WTC11 (cell line): Measurements from ENCODE around the gene OS9. TPM values are rescaled to one million over a fixed set of nuclear protein-coding genes. Genes with fewer than 3 reads are reported as not detected.

Experiments used
- ATAC-seq: fragments of 200-7000 bp; cut with Tn5 transposase; 2 replicates; pipeline ENCODE4 v1.10.0; 2021; ENCODE audit warnings: mild to moderate bottlenecking, moderate library complexity
- CTCF ChIA-PET: fragments of 300-600 bp; sonication (Branson Sonifier 250); formaldehyde crosslinking; loops from one replicate; lab custom pipeline; 2021; ENCODE audit warnings: antibody characterized with exemption; lab: Charles Lee
- POLR2A ChIA-PET: fragments of 350-600 bp; sonication (Branson Sonifier 250); formaldehyde crosslinking; loops from one replicate; lab custom pipeline; 2021; ENCODE audit warnings: antibody characterized with exemption; lab: Charles Lee
- DNase-seq: peaks from one replicate; pipeline ENCODE4 v3.0.0; 2021; ENCODE audit warnings: low spot score
- H3K27ac Mint-ChIP-seq: 2 replicates; pipeline ENCODE4 v1.8.0; 2021; ENCODE audit warnings: mixed read lengths
- H3K27me3 Mint-ChIP-seq: 2 replicates; pipeline ENCODE4 v1.8.0; 2021; ENCODE audit warnings: low read depth, mild to moderate bottlenecking, moderate library complexity, mixed read lengths
- H3K36me3 Mint-ChIP-seq: 2 replicates; pipeline ENCODE4 v1.8.0; 2021; ENCODE audit warnings: mixed read lengths
- H3K4me1 Mint-ChIP-seq: 2 replicates; pipeline ENCODE4 v1.8.0; 2022; ENCODE audit warnings: mixed read lengths
- H3K4me3 Mint-ChIP-seq: 2 replicates; pipeline ENCODE4 v1.8.0; 2021; ENCODE audit warnings: mild to moderate bottlenecking, moderate library complexity, mixed read lengths
- H3K9me3 Mint-ChIP-seq: 2 replicates; pipeline ENCODE4 v1.8.0; 2021; ENCODE audit warnings: mixed read lengths
- EMX1 ChIP-seq: fragments of 250-450 bp; sonication (Bioruptor Pico); IDR thresholded peaks from 2 replicates; pipeline ENCODE4 v1.8.0; 2021; ENCODE audit warnings: mild to moderate bottlenecking
- FOXJ3 ChIP-seq: sonication (generic); formaldehyde crosslinking; IDR thresholded peaks from 2 replicates; pipeline ENCODE4 v1.9.0; 2021; ENCODE audit warnings: missing genetic modification reagents, mild to moderate bottlenecking, borderline replicate concordance
- FOXP1 ChIP-seq: sonication (generic); formaldehyde crosslinking; IDR thresholded peaks from 2 replicates; pipeline ENCODE4 v1.8.0; 2022; ENCODE audit warnings: missing genetic modification reagents, mild to moderate bottlenecking, moderate library complexity, borderline replicate concordance
- HMGA2 ChIP-seq: fragments of 250-450 bp; sonication (Bioruptor Pico); IDR thresholded peaks from 2 replicates; pipeline ENCODE4 v1.4.0; 2021; ENCODE audit warnings: mild to moderate bottlenecking, moderate library complexity
- KAT7 ChIP-seq: sonication (generic); formaldehyde crosslinking; IDR thresholded peaks from 2 replicates; pipeline ENCODE4 v1.8.1; 2023; ENCODE audit warnings: missing genetic modification reagents, mild to moderate bottlenecking, borderline replicate concordance
- MXD4 ChIP-seq: fragments of 250-450 bp; sonication (Bioruptor Pico); IDR thresholded peaks from 2 replicates; pipeline ENCODE4 v1.8.0; 2021; ENCODE audit warnings: mild to moderate bottlenecking, moderate library complexity, borderline replicate concordance
- NR2C2 ChIP-seq: sonication (generic); formaldehyde crosslinking; IDR thresholded peaks from 2 replicates; pipeline ENCODE4 v1.8.0; 2022; ENCODE audit warnings: mild to moderate bottlenecking, missing genetic modification reagents
- OVOL2 ChIP-seq: fragments of 250-450 bp; sonication (Bioruptor Pico); IDR thresholded peaks from 2 replicates; pipeline ENCODE4 v1.9.0; 2021; ENCODE audit warnings: mild to moderate bottlenecking, borderline replicate concordance
- SMAD3 ChIP-seq: sonication (generic); formaldehyde crosslinking; IDR thresholded peaks from 2 replicates; pipeline ENCODE4 v1.8.0; 2022; ENCODE audit warnings: missing genetic modification reagents, mild to moderate bottlenecking, borderline replicate concordance
- TP53 ChIP-seq: sonication (generic); formaldehyde crosslinking; IDR thresholded peaks from 2 replicates; pipeline ENCODE4 v1.8.1; 2023; ENCODE audit warnings: mild to moderate bottlenecking, missing genetic modification reagents
- ZNF423 ChIP-seq: fragments of 250-450 bp; sonication (Bioruptor Pico); IDR thresholded peaks from 2 replicates; pipeline ENCODE4 v2.1.2; 2022; ENCODE audit warnings: mild to moderate bottlenecking, moderate library complexity
- total RNA-seq: library from RNA; stranded (reverse); gene quantifications from 3 replicates; pipeline ENCODE4 v1.2.3, GENCODE V29; 2021
- TF ChIP-seq, protein P1 (sequence below): sonication (generic); formaldehyde crosslinking; IDR thresholded peaks from 2 replicates; pipeline ENCODE4 v1.8.1; 2022; ENCODE audit warnings: low read depth, missing genetic modification reagents, borderline replicate concordance
- TF ChIP-seq, protein P2 (sequence below): fragments of 200-600 bp; IDR thresholded peaks from 2 replicates; pipeline ENCODE4 v1.8.0; 2022; ENCODE audit warnings: antibody characterized with exemption
- TF ChIP-seq, protein P3 (sequence below): sonication (generic); formaldehyde crosslinking; IDR thresholded peaks from 2 replicates; pipeline ENCODE4 v1.8.1; 2022; ENCODE audit warnings: mild to moderate bottlenecking, missing genetic modification reagents, moderate library complexity, borderline replicate concordance
- TF ChIP-seq, protein P4 (sequence below): sonication (generic); formaldehyde crosslinking; IDR thresholded peaks from 2 replicates; pipeline ENCODE4 v1.8.1; 2022; ENCODE audit warnings: low read depth, mild to moderate bottlenecking, moderate library complexity, missing genetic modification reagents, borderline replicate concordance
- TF ChIP-seq, protein P5 (sequence below): sonication (generic); formaldehyde crosslinking; IDR thresholded peaks from 2 replicates; pipeline ENCODE4 v1.8.1; 2023; ENCODE audit warnings: mild to moderate bottlenecking, moderate library complexity, missing genetic modification reagents
- TF ChIP-seq, protein P6 (sequence below): fragments of 250-450 bp; sonication (Bioruptor Pico); IDR thresholded peaks from 2 replicates; pipeline ENCODE4 v1.8.0; 2021; ENCODE audit warnings: mild to moderate bottlenecking
- TF ChIP-seq, protein P7 (sequence below): sonication (generic); formaldehyde crosslinking; IDR thresholded peaks from 2 replicates; pipeline ENCODE4 v1.8.0; 2022; ENCODE audit warnings: mild to moderate bottlenecking, missing genetic modification reagents
- TF ChIP-seq, protein P8 (sequence below): sonication (generic); formaldehyde crosslinking; IDR thresholded peaks from 2 replicates; pipeline ENCODE4 v1.8.1; 2022; ENCODE audit warnings: missing genetic modification reagents, borderline replicate concordance

The OS9 gene
- total RNA-seq, 1 experiment from 2014 or later = 77.5 TPM

DNA sequence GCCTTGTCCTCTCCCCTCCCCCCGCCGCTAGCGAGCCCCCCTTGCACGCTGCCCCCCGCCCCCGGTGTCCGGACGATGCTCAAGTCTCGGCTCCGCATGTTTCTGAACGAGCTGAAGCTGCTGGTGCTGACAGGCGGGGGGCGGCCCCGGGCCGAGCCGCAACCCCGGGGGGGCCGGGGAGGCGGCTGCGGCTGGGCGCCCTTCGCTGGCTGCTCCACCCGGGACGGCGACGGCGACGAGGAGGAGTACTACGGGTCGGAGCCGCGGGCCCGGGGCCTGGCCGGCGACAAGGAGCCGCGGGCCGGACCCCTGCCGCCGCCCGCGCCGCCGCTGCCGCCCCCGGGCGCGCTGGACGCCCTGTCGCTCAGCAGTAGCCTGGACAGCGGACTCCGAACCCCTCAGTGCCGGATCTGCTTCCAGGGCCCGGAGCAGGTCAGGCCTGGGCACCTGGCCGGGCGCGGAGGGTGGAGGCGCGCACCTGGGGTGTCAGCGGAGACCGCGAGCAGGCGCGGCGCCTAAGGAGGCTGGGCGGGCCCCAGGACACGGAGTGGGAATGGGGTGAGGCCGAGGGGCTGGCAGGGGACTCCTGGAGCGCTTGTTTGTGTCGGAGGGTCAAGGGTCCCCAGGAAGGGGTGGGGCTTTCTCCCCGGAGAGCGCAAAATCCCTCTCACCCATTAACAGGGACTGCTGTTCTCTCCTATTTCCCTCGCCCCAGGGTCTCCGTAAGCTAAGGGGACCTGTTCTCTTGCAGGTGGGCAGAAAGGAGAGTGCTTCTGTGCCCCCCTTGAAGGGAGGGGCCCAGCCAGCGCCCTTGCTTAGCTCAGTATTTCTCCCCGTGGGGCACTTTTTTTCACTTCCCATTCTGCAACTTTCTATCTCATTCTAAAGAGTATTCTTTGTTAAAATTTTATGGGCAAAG lies 61.8 kb downstream of the OS9 start:
- peaks cover 44% of the 10 kb centered on the region for H3K4me1 Mint-ChIP-seq
- CTCF ChIA-PET = interaction anchor here (0.7 to 2.4 kb wide), 16 partner anchors 11 to 144 kb away, joined by 3 to 80 read pairs (median 6); partner anchors contain the start of genes AGAP2, ARHGEF25, AVIL and CYP27B1
- POLR2A ChIA-PET = interaction anchor here (1.3 kb wide), 1 partner anchor 10 kb away, joined by 7 read pairs; no protein-coding TSS in a partner anchor

DNA sequence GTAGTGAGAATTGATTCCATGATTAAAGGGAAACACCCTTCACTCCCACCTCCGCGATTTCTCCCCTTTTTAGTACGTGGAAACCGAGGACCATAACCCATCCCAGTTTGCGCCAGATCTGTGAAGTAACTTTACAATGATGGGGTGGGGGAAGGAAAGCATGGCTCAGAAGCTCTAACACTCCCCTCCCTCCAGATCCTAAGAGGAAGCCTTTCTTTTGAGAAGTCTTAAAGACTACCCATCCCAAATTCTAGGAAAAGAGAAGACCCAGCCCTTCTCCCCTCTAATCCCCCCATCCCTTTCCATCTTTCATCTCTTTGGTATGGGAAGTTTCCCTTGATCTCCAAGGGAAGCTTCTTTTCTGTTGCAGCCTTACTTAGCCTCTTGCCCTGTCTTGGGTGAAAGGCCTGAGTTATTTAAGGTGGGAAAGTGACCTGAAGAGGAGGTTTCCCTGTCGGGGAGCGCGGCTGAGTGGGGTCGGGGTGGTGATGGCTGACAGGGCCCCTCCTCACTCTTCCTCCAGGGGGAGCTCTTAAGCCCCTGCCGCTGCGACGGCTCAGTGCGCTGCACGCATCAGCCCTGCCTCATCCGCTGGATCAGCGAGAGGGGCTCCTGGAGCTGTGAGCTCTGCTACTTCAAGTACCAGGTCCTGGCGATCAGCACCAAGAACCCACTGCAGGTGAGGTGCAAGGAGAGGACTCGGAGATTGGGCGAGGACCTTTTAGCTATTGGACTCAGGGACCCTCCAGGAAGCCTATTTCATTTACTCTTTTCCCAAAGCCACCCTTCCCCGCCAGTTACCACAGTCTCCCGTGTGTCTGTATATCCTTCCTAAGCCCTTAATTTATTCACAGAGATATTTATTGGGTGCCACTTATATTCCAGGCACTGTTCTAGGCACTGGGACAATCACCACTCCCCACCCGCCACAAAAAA lies 62.7 kb downstream of the OS9 start:
- ChIA-PET POLR2A (interaction anchor here (0.7 to 1.3 kb wide), 2 partner anchors 9 to 12 kb away, joined by 4 to 7 read pairs; partner anchors contain the start of gene TSPAN31), CTCF (interaction anchor here (0.5 to 2.4 kb wide), 49 partner anchors 10 to 530 kb away, joined by 3 to 80 read pairs (median 5); partner anchors contain the start of genes AGAP2, ARHGEF25, ATP23 and AVIL)
- H3K27me3 Mint-ChIP-seq = peaks cover 84% of the 10 kb centered on the region
- peak; percentile 85 for DNase-seq
- H3K4me3 Mint-ChIP-seq = peak overlapping the region; percentile 72
- H3K9me3 Mint-ChIP-seq = no peaks in the 10 kb centered on the region
- peaks cover 34% of the 10 kb centered on the region for H3K4me1 Mint-ChIP-seq
- ATAC-seq = peak; percentile 64
- no peak overlapping the region for H3K27ac Mint-ChIP-seq
- H3K36me3 Mint-ChIP-seq = no peaks in the 10 kb centered on the region
- TF ChIP-seq, protein P1, sequence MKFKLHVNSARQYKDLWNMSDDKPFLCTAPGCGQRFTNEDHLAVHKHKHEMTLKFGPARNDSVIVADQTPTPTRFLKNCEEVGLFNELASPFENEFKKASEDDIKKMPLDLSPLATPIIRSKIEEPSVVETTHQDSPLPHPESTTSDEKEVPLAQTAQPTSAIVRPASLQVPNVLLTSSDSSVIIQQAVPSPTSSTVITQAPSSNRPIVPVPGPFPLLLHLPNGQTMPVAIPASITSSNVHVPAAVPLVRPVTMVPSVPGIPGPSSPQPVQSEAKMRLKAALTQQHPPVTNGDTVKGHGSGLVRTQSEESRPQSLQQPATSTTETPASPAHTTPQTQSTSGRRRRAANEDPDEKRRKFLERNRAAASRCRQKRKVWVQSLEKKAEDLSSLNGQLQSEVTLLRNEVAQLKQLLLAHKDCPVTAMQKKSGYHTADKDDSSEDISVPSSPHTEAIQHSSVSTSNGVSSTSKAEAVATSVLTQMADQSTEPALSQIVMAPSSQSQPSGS (CRISPR knock-in tag) = no peak
- TF ChIP-seq, protein P2, sequence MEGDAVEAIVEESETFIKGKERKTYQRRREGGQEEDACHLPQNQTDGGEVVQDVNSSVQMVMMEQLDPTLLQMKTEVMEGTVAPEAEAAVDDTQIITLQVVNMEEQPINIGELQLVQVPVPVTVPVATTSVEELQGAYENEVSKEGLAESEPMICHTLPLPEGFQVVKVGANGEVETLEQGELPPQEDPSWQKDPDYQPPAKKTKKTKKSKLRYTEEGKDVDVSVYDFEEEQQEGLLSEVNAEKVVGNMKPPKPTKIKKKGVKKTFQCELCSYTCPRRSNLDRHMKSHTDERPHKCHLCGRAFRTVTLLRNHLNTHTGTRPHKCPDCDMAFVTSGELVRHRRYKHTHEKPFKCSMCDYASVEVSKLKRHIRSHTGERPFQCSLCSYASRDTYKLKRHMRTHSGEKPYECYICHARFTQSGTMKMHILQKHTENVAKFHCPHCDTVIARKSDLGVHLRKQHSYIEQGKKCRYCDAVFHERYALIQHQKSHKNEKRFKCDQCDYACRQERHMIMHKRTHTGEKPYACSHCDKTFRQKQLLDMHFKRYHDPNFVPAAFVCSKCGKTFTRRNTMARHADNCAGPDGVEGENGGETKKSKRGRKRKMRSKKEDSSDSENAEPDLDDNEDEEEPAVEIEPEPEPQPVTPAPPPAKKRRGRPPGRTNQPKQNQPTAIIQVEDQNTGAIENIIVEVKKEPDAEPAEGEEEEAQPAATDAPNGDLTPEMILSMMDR = peak; percentile 78
- TF ChIP-seq, protein P3, sequence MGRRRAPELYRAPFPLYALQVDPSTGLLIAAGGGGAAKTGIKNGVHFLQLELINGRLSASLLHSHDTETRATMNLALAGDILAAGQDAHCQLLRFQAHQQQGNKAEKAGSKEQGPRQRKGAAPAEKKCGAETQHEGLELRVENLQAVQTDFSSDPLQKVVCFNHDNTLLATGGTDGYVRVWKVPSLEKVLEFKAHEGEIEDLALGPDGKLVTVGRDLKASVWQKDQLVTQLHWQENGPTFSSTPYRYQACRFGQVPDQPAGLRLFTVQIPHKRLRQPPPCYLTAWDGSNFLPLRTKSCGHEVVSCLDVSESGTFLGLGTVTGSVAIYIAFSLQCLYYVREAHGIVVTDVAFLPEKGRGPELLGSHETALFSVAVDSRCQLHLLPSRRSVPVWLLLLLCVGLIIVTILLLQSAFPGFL (CRISPR knock-in tag) = no peak
- TF ChIP-seq TP53 (no peak), OVOL2 (CRISPR knock-in tag) (no peak), HMGA2 (CRISPR knock-in tag) (no peak), EMX1 (CRISPR knock-in tag) (no peak), NR2C2 (no peak), FOXJ3 (CRISPR knock-in tag) (no peak)
- TF ChIP-seq, protein P4, sequence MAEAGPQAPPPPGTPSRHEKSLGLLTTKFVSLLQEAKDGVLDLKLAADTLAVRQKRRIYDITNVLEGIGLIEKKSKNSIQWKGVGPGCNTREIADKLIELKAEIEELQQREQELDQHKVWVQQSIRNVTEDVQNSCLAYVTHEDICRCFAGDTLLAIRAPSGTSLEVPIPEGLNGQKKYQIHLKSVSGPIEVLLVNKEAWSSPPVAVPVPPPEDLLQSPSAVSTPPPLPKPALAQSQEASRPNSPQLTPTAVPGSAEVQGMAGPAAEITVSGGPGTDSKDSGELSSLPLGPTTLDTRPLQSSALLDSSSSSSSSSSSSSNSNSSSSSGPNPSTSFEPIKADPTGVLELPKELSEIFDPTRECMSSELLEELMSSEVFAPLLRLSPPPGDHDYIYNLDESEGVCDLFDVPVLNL = no peak
- TF ChIP-seq, protein P5, sequence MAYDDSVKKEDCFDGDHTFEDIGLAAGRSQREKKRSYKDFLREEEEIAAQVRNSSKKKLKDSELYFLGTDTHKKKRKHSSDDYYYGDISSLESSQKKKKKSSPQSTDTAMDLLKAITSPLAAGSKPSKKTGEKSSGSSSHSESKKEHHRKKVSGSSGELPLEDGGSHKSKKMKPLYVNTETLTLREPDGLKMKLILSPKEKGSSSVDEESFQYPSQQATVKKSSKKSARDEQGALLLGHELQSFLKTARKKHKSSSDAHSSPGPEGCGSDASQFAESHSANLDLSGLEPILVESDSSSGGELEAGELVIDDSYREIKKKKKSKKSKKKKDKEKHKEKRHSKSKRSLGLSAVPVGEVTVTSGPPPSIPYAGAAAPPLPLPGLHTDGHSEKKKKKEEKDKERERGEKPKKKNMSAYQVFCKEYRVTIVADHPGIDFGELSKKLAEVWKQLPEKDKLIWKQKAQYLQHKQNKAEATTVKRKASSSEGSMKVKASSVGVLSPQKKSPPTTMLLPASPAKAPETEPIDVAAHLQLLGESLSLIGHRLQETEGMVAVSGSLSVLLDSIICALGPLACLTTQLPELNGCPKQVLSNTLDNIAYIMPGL = 0 out of 2 replicates have a peak, but pooled peaks have one; percentile 63

More for the DNA sequence above, 61.8 kb downstream of the OS9 start:
- Mint-ChIP-seq H3K27ac (no peak overlapping the region), H3K4me3 (peak overlapping the region; percentile 72), H3K27me3 (peaks cover 74% of the 10 kb centered on the region), H3K36me3 (peaks cover 9% of the 10 kb centered on the region), H3K9me3 (no peaks in the 10 kb centered on the region)
- ATAC-seq (no peak), DNase-seq (no peak)
- TF ChIP-seq KAT7 (CRISPR knock-in tag) = no peak
- no peak for TF ChIP-seq SMAD3 (CRISPR knock-in tag)
- TF ChIP-seq, protein P6, sequence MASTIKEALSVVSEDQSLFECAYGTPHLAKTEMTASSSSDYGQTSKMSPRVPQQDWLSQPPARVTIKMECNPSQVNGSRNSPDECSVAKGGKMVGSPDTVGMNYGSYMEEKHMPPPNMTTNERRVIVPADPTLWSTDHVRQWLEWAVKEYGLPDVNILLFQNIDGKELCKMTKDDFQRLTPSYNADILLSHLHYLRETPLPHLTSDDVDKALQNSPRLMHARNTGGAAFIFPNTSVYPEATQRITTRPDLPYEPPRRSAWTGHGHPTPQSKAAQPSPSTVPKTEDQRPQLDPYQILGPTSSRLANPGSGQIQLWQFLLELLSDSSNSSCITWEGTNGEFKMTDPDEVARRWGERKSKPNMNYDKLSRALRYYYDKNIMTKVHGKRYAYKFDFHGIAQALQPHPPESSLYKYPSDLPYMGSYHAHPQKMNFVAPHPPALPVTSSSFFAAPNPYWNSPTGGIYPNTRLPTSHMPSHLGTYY (CRISPR knock-in tag) = no peak
- TF ChIP-seq, protein P7, sequence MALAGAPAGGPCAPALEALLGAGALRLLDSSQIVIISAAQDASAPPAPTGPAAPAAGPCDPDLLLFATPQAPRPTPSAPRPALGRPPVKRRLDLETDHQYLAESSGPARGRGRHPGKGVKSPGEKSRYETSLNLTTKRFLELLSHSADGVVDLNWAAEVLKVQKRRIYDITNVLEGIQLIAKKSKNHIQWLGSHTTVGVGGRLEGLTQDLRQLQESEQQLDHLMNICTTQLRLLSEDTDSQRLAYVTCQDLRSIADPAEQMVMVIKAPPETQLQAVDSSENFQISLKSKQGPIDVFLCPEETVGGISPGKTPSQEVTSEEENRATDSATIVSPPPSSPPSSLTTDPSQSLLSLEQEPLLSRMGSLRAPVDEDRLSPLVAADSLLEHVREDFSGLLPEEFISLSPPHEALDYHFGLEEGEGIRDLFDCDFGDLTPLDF (CRISPR knock-in tag) = no peak
- TF ChIP-seq, protein P8, sequence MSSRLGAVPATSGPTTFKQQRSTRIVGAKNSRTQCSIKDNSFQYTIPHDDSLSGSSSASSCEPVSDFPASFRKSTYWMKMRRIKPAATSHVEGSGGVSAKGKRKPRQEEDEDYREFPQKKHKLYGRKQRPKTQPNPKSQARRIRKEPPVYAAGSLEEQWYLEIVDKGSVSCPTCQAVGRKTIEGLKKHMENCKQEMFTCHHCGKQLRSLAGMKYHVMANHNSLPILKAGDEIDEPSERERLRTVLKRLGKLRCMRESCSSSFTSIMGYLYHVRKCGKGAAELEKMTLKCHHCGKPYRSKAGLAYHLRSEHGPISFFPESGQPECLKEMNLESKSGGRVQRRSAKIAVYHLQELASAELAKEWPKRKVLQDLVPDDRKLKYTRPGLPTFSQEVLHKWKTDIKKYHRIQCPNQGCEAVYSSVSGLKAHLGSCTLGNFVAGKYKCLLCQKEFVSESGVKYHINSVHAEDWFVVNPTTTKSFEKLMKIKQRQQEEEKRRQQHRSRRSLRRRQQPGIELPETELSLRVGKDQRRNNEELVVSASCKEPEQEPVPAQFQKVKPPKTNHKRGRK (CRISPR knock-in tag) = no peak
- no peak for TF ChIP-seq FOXP1 (CRISPR knock-in tag)
- TF ChIP-seq MXD4 (CRISPR knock-in tag) = no peak
- TF ChIP-seq ZNF423 = 0 out of 2 replicates have a peak, but pooled peaks have one; percentile 39
